T follicular helper cell (primary cell): ENCODE measurements around the gene LRP1B.

Source experiments
- DNase-seq: peaks from one replicate; pipeline ENCODE4 v3.0.0-alpha.2; 2020; ENCODE audit warnings: low read depth
- total RNA-seq, 2 experiments: gene quantifications; one replicate each; lab custom pipeline; 2026; lab: John Stamatoyannopoulos, UW

Gene LRP1B
- total RNA-seq, result 0 reads per million in 2 experiments

GRCh38 chr2:142131010-142131669 lies at the start of gene LRP1B:
Gene LRP1B (minus strand): TSS chr2:142131016. CDS start chr2:142130729, 287 bp downstream.
- DNase-seq, result no peak

DNA sequence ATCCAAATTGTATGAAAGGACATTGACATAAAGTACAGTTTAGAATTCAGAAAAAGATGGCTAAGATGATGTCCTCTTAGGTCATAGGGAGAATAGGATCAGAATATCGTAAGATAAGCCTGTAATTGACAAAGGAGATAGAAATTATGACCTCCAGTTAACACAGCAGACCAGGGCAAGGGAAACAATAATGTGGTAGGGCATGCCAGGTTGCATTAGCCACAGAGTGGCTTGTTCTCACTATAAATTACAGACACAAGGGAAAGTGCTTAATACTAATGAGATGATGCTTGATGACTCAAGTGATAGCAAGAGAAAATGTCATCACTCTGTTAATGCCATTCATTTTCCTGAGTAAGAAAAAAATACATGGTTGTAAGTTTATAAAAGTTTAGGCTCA lies 48.9 kb upstream of the LRP1B start:
- no peak for DNase-seq

DNA sequence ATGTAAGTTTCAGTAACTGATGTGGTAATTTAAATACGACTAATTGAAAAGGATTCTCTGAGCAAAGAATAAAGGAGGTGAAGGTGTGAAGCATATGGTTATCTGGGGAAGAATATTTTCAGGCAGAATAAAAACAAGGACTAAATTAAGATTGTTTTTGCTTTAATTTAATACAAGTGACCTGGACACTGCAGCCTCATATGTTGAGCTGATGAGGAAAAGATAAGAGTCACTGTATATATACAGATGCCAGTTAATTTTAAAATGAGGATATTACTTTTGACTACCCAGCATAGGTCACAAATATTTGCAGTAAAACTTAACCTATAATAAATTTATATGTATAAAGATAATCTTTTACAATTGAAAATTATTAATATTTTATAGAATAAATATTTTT lies 47.8 kb upstream of the LRP1B start:
- no peak for DNase-seq

- DNase-seq, result no peak
Measured at GRCh38 chr2:142176941-142177340, 46.1 kb upstream of the LRP1B start.

- DNase-seq, result no peak
Measured at GRCh38 chr2:142175813-142176338, 45.1 kb upstream of the LRP1B start.

DNA sequence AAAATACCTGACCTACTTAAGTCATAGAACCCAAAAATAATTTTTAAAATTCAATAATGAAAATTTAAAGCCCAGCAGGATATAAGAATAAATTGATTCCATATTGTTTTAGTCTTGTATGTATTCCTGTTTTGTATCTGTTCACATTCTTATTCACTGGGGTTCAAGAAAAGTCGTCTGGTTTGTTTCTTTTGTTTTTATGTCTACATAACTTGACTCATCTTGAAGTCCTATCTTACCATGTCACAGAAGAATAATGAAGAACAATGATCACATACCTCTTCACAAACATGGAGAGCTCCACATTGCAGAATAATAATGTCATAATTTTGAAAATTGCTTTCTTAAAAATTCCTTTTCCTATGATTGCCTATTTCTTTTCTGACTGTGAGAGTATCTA lies 43.4 kb upstream of the LRP1B start:
- no peak for DNase-seq

DNA sequence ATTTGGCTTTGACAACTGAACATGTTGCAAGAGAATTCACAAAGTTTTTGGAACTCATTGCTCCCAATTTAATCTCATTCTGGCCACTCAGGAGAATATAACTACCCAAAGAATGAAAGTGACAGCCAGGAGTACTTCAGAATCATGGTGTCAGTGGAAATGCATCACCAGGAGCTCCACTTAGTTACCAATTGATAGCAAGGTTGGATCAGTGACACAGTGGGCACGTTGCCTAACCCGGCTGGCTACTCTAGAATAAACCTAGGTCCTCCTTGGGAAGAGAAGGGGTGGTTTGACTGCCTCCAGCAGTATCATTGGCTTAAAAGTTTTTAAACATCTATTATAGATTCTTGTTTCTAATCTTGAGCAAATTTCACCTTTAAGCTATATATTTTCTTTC lies 40.0 kb upstream of the LRP1B start:
- no peak for DNase-seq

DNA sequence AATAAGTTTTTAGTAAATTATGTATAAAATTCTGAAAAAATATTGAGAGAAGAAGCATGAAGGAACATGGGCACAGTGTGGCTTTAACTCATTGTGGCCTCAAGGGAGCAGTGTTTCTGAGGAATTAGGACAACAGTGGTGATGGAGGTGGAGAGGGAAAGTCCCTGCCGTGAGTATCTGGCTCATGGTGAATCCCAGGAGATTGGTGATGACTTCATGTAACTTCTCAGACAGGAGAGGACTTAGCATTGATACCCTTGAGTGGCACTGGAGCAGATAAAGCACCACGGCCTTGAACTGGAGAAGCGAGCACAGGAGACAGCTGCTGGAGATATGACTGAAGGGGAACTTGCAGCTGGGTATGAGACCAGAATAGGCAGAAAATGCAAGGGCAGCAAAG lies 35.0 kb upstream of the LRP1B start:
- DNase-seq, result no peak

GRCh38 chr2:142153601-142154000 lies 22.8 kb upstream of the LRP1B start:
- no peak for DNase-seq

DNA sequence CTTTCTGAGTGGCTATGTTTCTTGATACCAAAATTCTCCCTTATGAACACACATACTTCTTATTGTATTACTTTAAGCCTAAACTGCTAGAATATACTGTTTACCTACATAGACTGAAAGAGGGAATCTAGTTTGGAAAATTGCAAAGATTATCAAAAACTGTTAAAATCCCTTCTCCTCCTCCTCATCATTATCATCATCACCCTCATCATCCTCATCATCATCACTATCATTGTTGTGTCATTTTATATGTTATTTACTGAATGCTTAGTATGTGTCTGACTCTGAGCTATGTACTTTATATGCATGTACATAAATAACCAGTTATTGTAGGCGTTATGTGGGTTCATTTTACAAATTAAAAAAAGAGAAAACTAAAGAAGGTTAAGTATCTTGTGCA lies 19.6 kb upstream of the LRP1B start:
- no peak for DNase-seq

DNA sequence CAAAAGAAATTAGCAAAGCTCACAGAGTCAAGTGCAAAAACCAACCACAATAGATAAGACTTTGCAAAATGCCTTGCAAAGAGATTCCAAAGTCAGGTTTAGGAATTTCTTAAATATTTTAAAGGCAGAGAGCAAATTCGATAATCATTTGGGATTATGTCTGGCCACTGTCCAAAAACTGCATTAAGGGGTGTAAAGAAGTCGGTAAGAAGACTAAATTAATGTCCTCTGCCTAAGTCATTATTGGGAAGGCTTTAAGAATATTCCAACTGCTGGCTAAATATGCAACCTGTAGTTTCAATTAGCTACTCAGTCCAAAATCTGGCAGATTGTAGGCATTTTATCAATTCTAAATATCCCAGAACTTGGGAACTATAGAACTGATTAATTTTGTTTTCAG lies 13.7 kb upstream of the LRP1B start:
- DNase-seq, result no peak

DNA sequence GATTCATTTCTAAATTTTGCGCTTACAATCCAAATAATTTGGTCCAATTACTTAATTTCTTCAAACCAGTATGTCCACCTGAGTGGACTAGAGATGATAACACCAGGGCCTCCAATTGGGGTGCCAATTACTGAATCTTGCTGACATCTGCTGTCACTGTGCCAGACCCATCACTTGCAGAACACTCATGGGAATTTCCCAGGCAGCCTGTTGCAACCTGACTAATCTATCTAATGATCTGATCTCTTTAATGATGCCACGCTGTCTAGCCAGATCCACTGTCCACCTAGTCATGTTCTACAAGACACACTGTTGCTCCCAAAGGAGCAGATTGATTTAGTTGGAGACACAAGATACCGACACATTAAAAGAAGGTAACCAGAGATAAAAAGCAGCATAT lies 11.8 kb upstream of the LRP1B start:
- DNase-seq, result no peak

DNA sequence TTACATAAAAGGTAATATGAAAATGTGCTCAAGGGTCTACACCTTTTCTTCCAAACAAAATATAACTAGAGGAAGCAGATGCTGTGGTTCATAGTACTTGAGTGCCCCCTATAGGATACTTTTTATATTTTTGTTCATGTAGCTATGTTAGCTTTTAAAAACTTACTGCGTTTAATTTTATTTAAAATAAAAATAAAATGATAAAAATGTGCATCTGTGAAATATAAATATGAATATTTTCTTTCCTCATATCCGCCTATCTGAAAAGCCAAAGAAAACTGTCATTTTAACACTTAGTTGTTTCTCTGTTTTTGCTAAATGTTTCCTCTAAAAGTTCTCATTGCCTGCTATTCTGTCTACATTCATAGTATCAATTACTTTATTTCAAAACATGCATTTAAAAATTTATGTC lies 9.6 kb upstream of the LRP1B start:
- DNase-seq, result no peak

- DNase-seq, result no peak
Measured at GRCh38 chr2:142139384-142139783, 8.6 kb upstream of the LRP1B start.

GRCh38 chr2:142136571-142136970 lies 5.8 kb upstream of the LRP1B start:
- DNase-seq, result no peak

GRCh38 chr2:142134911-142135310 lies 4.1 kb upstream of the LRP1B start:
- no peak for DNase-seq

- no peak for DNase-seq
Measured at GRCh38 chr2:142130111-142131009, 456 bp downstream of the LRP1B start.

DNA sequence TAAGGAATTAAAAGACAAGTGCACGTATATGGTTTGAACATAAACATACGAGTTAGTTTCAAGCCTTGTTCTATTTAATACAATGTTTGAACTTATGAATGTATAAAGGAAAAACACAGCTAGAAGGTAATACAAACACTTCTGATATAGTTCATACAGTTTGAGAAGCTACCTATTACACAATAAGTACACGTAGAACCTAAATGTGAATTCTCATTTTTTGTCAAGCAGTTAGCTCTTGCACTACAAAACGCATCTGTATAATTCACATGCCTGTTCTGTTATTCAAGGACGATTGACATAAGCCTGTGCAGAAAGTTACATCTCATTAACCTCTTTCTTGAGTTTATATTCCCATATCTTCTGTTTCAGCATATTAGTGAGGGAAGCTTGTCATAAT lies 2.7 kb downstream of the LRP1B start:
- DNase-seq, result no peak

- no peak for DNase-seq
Measured at GRCh38 chr2:142127248-142127647, 3.6 kb downstream of the LRP1B start.

GRCh38 chr2:142124706-142125105 lies 6.1 kb downstream of the LRP1B start:
- no peak for DNase-seq

DNA sequence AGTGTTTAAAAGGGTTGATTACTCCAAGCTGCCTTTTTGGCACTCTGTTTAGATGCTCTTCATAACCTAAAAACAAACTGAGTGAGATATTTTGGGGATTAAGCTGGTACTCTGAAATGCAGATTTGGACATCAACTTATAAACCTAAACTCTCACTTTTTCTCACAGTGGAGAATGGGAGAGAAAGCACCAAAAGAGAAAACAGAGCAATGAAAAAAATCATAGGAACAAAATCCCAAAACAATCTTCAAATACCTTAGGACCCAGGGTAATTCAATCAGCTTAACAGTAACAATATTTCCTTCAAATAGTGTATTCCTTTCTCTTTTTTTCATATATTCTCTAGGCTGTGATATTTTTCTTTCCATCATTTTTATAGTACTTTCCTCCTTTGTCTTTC lies 11.5 kb downstream of the LRP1B start:
- no peak for DNase-seq

- no peak for DNase-seq
Measured at GRCh38 chr2:142112757-142113221, 18.0 kb downstream of the LRP1B start.
